ENCODE results near the gene SLC4A1AP. TPM values are rescaled to one million over a fixed set of nuclear protein-coding genes. Genes with fewer than 3 reads are reported as not detected.
A peak's percentile ranks its signal among the peaks of the same experiment; 100 is the strongest.

The SLC4A1AP gene
- polyA plus RNA-seq, 2 of the 4 experiments (the other 2 are of a cell fraction): 32.6 to 33.0 TPM

- DNase-seq (ENCODE audit: low read depth in 1 of 2, low spot score in 1 of 2) (peak in 1 of 2 experiments; percentile 37), FAIRE-seq (no peak), ATAC-seq (peak; percentile 3 to 31; a peak in 4 of 6 replicates)
- TF ChIP-seq JUNB (IDR thresholded peaks at IDR 0.05) (no peak), ELK1 (IDR thresholded peaks at IDR 0.05; ENCODE audit: low read depth, low read length) (no peak), ATOH8 (CRISPR knock-in tag; IDR thresholded peaks at IDR 0.05; ENCODE audit: low read depth) (0 out of 2 replicates have a peak, but pooled peaks have one; percentile 19), CEBPB (IDR thresholded peaks at IDR 0.05) (peak in 1 of 2 experiments; percentile 68; a peak in 2 of 4 replicates), SREBF2 (IDR thresholded peaks at IDR 0.05) (no peak), USF2 (IDR thresholded peaks at IDR 0.05) (no peak)
- Histone ChIP-seq H3K27ac (peak overlapping the region; percentile 98 to 99), H3K9me3 (no peaks in the 10 kb centered on the region), H3K4me3 (peak overlapping the region; percentile 54), H3K4me2 (peak overlapping the region; percentile 91), H3K4me1 (peaks cover 70% of the 10 kb centered on the region)
- ChIA-PET CTCF (interaction anchor here (0.8 to 5.6 kb wide), 5 partner anchors 8 to 52 kb away, joined by 3 to 44 read pairs (median 5); no protein-coding TSS in a partner anchor), POLR2A (interaction anchor here (1.1 to 1.3 kb wide), 2 partner anchors 8 to 9 kb away, joined by 5 to 6 read pairs; no protein-coding TSS in a partner anchor)
- WGBS (ENCODE audit: missing lambda C conversion rate): 54% methylated on average over 19 of the region's 19 CpGs
These were observed 51.2 kb downstream of the SLC4A1AP start for GRCh38 chr2:27714851-27715291.

- TF ChIP-seq GATA3 (IDR thresholded peaks at IDR 0.05; ENCODE audit: borderline replicate concordance) (peak; percentile 55), EP300 (IDR thresholded peaks at IDR 0.05) (peak in 1 of 2 experiments; percentile 46; a peak in 1 of 5 replicates), MYC (IDR thresholded peaks at IDR 0.05; ENCODE audit: borderline replicate concordance, low read length) (0 out of 2 replicates have a peak, but pooled peaks have one; percentile 41), HES2 (IDR thresholded peaks at IDR 0.05) (no peak), TP53 (CRISPR knock-in tag; IDR thresholded peaks at IDR 0.05) (peak; percentile 42; the same call in 1 of the 2 replicates), POLR2A (IDR thresholded peaks at IDR 0.05; ENCODE audit: low read length) (peak; percentile 4; the same call in 1 of the 2 replicates), HMGXB4 (CRISPR knock-in tag; IDR thresholded peaks at IDR 0.05; ENCODE audit: borderline replicate concordance) (no peak), RARB (CRISPR knock-in tag; IDR thresholded peaks at IDR 0.05) (no peak), REST (IDR thresholded peaks at IDR 0.05) (no peak), JUN (IDR thresholded peaks at IDR 0.05) (peak; percentile 59 to 86; a peak in 4 of 5 replicates), PHF8 (IDR thresholded peaks at IDR 0.05; ENCODE audit: borderline replicate concordance, low read depth) (peak; percentile 52; the same call in 1 of the 2 replicates), BCL3 (IDR thresholded peaks at IDR 0.05) (peak; percentile 31; the same call in 1 of the 3 replicates), E2F6 (IDR thresholded peaks at IDR 0.05; ENCODE audit: borderline replicate concordance, low read depth) (0 out of 2 replicates have a peak, but pooled peaks have one; percentile 29), MAX (IDR thresholded peaks at IDR 0.05) (peak; percentile 57)
- peak overlapping the region; percentile 98 to 99 for H3K27ac ChIP-seq
- peak overlapping the region; percentile 54 for H3K4me3 ChIP-seq
- no peaks in the 10 kb centered on the region for H3K9me3 ChIP-seq
- 1% methylated on average over 40 of the region's 51 CpGs for WGBS (ENCODE audit: missing lambda C conversion rate)
- peak overlapping the region; percentile 91 for H3K4me2 ChIP-seq
- POLR2A ChIA-PET: interaction anchor here (1.1 to 1.7 kb wide), 3 partner anchors 8 to 9 kb away, joined by 5 to 6 read pairs (median 5); no protein-coding TSS in a partner anchor
- FAIRE-seq (no peak), DNase-seq (ENCODE audit: low read depth in 1 of 2, low spot score in 1 of 2) (peak in 1 of 2 experiments; percentile 61), ATAC-seq (peak; percentile 49 to 55)
- H3K4me1 ChIP-seq: peaks cover 70% of the 10 kb centered on the region
- CTCF ChIA-PET: interaction anchor here (1.1 to 14.1 kb wide), 7 partner anchors 8 to 681 kb away, joined by 3 to 167 read pairs (median 7); no protein-coding TSS in a partner anchor
These were observed 51.9 kb downstream of the SLC4A1AP start for GRCh38 chr2:27715318-27716210.
